COLO829 (cell line): ENCODE data around the gene GLP1R.
"Not testable (repeated sequence)": the region's sequence is repeated elsewhere in the genome, so short reads cannot be mapped to it uniquely, and the experiment has no call there.

Experiments used
- DNase-seq: peaks from one replicate; pipeline ENCODE4 v3.0.0; 2012; ENCODE audit warnings: low spot score

The GLP1R gene

DNA sequence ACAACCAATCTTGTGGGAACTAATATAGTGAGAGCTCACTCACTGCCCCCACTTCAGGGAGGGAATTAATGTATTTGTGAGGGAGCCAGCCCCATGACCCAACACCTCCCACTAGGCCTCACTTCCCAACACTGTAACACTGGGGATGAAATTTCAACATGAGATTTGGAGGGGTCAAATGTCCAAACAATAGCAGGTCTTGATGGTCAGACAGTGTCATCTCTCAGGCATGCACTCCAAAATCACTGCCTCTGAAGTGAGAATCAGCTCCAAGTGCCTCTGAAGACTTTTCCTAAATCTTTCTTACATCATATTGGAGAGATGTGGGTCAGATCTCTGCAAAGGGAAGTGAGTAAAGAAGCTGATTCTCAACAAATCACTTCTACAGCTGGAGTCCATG lies 80.3 kb downstream of the GLP1R start:
- no peak for DNase-seq

DNA sequence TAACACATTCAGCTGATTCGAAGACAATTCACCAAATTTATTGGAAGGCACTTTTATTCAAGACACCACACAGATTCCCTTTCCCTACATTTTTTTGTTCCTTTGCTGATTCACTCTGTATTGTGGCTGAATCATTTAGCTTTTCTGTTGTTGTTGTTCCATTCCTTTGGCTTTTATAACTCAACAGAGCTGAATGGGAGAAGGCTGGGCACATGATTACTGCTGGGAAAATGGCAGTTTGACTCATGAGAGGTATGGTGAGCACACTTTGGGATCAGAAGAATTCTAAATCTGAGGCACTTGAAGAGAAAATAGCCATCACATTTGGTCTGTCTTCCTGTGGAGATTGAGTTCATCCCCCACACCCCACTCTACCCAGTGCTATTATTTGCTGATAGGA lies 82.1 kb downstream of the GLP1R start:
- DNase-seq: no peak

DNA sequence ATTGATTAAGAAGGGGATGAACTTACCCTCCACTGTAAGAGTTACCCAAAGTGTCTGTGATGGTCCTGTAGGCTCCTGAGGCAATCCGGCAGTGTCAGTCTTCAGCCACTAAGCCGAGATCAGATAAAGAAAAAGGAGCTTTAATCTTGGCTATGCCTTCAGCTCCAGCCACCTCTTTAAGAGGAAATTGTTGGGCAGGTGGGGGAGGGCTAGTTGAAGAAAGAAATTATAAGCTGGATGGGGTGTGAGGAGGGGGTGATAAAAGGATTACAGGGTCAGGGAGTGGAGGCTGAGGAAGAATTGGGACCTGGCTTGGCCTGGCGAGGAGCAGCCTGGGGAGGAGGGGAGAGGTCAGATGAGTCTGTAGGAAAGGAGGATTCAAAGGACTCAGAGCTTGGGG lies 86.2 kb downstream of the GLP1R start:
- DNase-seq: not testable (repeated sequence)

DNA sequence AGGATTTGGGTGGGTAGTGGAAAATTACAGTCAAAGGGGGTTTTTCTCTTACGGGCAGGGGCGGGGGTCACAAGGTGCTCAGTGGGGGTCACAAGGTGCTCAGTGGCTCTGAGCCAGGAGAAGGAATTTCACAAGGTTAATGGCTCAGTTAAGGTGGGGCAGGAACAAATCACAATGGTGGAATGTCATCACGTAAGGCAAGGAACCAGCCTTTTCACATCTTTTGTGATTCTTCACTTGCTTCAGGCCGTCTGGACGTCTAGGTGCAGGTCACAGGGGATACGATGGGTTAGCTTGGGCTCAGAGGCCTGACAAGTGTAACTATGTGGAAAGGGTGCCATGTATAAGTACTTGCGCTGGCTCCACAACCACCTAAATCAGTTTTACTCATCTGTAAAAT lies 87.6 kb downstream of the GLP1R start:
- not testable (repeated sequence) for DNase-seq

DNA sequence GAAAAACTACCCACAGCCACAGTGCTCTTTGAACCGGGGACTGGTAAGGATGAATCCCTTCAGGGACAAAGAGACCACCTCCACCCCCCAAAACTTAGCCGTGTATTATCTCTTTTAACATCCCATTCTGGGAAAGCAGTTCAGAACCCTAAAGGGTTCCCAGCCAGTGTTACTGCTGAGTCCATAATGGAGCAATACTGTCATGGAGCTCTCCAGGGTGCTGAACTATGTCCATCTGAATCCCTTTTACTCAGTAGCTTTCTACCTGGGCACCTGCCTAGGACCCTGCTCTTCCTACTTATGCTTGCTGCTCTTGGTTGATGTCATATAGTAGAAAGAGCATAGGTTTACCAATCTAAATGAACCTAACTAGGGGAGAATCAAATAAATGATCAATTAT lies 88.7 kb downstream of the GLP1R start:
- DNase-seq: no peak
